Measurements from ENCODE around the gene INPP5A.

Gene INPP5A

GRCh38 chr10:132518572-132519381 lies 18.8 kb upstream of the INPP5A start:
- DNase-seq (ENCODE audit: low spot score) = no peak

- peak; percentile 66 for DNase-seq (ENCODE audit: low spot score)
Observed at GRCh38 chr10:132519382-132520176, 18.0 kb upstream of the INPP5A start.

GRCh38 chr10:132520177-132520811 lies 17.3 kb upstream of the INPP5A start:
- peak; percentile 85 for DNase-seq (ENCODE audit: low spot score)

- DNase-seq (ENCODE audit: low spot score) = peak; percentile 60
Observed at GRCh38 chr10:132521041-132521465, 16.5 kb upstream of the INPP5A start.

GRCh38 chr10:132521466-132522102 lies 16.0 kb upstream of the INPP5A start:
- DNase-seq (ENCODE audit: low spot score) = peak; percentile 61

GRCh38 chr10:132522521-132523411 lies 14.8 kb upstream of the INPP5A start:
- DNase-seq (ENCODE audit: low spot score) = peak; percentile 53

GRCh38 chr10:132523561-132524442 lies 13.8 kb upstream of the INPP5A start:
- peak; percentile 63 for DNase-seq (ENCODE audit: low spot score)

GRCh38 chr10:132524443-132525285 lies 12.9 kb upstream of the INPP5A start:
- no peak for DNase-seq (ENCODE audit: low spot score)

GRCh38 chr10:132526676-132527075 lies 10.9 kb upstream of the INPP5A start:
- DNase-seq (ENCODE audit: low spot score) = no peak

- no peak for DNase-seq (ENCODE audit: low spot score)
Observed at GRCh38 chr10:132527339-132528063, 10.1 kb upstream of the INPP5A start.

- DNase-seq (ENCODE audit: low spot score) = no peak
Observed at GRCh38 chr10:132528064-132528691, 9.4 kb upstream of the INPP5A start.

- no peak for DNase-seq (ENCODE audit: low spot score)
Observed at GRCh38 chr10:132532179-132532578, 5.4 kb upstream of the INPP5A start.

- DNase-seq (ENCODE audit: low spot score) = no peak
Observed at GRCh38 chr10:132532749-132533560, 4.6 kb upstream of the INPP5A start.

- DNase-seq (ENCODE audit: low spot score) = no peak
Observed at GRCh38 chr10:132533571-132534260, 3.9 kb upstream of the INPP5A start.

- no peak for DNase-seq (ENCODE audit: low spot score)
Observed at GRCh38 chr10:132534391-132535064, 3.1 kb upstream of the INPP5A start.

All from left forelimb (tissue), 1 donor.